ENCODE measurements around the gene OPCML.

OPCML gene

DNA sequence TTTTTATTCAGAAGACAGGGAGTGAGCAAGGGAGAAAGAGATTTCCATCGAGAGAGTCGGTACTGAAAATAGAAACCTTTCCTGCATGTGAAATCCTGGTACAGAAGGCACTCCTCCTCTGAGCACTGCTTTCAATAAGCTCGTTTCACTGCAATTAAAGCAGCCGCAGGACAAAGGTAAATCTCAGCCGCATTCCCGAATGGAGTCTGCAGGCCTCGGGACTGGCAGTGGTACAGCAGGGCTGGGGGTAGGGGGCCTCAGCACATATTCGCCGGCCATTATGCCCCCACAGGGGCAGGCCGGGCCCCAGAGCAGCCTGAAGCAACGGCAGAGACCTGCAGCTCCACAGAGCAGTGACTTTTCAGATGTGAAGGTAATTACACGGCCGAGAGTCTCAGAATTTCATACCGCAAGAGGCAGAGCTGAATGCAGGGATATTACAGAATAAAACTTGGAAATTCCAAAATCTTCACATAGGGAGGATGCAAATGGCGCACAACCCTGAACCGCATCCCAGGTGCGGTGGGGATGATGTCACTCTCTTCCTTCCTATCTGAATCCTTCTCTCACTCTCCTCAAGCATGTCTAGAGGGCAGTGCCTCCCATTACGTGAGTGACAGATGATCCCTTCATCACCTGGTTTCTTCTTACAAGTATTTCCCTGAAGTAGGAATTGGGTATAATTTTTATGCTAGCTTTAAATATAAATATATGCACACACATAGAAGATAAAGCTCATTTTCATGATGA is 622.1 kb downstream of the OPCML start:
- no peak for DNase-seq

DNA sequence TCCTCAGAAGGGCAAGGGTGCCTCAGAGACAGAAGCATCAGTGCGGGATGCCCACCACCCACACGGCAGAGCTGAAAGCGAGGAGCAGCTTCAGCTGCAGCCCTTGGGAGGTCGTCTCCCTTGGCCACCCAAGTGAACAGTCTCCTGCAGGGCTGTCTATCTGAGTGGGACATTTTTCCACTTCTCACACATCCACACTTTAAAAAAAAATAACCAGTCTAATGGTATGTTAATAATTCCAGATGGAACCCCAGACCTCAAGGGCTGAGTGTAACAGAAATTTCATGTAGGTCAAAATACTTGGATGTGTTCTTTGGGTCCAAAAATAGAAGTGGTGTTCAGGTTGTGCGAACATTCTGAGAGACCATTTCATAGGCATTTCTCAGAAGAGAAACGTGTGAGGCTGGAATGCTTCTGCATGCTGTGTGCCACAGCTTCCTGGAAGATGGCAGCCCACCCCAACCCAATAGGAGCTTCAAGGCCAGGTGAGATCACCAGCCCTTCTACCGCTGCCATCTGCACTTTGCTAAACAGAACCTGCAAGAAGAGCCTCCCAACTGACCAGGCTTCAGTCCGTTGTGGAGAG is 623.2 kb downstream of the OPCML start:
- DNase-seq = no peak

- DNase-seq = no peak
Observed at GRCh38 chr11:132908414-132908810, 623.9 kb downstream of the OPCML start.

DNA sequence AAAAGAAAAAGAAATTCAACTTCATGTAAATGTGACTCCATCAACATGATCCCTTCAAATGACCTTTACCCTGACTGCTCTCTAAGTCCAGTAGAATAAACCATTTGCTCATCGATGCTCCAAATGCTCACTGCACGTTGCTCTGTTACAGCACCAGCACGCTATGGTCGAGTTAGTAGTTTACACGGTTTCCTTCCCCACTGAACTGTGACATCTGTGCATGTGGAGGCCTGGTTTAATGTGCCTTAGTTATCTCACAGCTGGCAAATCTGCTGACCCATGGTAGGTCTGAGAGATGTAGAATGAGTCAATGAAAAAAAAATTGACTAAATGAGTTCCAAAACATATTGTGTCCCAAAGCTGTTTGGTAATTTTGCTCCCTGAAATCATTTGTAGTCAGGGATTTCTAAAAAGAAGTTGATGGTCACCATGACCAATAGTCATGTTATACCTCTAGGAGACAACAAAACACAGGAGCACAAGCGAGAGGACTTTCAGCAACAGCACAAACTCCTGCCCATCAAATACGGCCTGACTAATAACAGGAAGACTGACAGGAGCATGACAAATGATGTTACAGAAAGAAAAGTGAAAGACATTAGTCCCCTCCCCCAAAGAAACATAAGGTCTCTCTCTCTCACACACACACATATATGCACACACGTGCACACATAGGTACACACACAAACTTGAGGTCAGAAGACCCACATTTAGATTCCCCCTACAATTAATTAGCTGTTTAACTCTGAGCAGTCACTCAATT is 624.5 kb downstream of the OPCML start:
- DNase-seq = no peak

- peak; percentile 54 for DNase-seq
Observed at GRCh38 chr11:132904607-132905006, 627.7 kb downstream of the OPCML start.

GRCh38 chr11:132904091-132904490 is 628.2 kb downstream of the OPCML start:
- DNase-seq = no peak

DNA sequence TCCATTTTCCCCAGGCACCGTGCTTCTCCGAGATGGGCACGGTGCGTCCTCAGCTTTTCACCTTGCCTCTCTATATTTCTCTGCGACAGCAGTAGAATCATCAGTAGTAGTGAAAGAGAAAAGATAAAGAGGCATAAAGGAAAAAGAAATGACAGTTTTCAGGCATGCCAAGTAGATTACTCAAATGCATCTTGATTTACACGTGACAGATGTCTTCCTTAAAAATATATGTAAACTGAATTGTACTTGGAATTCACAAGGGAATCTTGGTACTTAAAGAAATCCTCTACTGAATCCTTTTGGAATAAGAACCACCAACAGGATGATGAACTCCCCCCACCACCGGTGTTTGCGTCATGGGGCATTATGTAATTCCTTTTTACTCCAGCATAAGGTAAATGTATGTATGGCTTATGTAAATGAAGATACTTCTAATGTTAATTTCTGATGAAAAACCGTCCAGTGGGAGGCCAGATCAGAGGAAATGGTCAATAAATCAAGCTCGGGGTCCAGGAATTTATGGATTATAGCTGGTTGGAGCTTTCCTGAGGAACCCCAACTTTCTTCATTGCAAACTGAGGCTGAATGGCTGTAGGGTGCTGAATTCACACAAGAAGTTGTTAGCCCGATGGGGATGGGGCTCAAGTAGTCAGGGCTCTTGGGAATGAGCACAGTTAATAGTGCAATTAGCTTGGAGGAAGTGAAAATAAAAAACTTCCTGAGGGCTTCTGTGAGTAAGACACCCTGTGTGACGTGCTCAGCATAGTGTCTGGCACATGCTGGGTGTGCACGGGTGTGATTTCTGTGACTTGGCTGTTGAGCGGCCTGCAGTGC is 630.4 kb downstream of the OPCML start:
- no peak for DNase-seq

GRCh38 chr11:132898676-132899075 is 633.6 kb downstream of the OPCML start:
- no peak for DNase-seq

DNA sequence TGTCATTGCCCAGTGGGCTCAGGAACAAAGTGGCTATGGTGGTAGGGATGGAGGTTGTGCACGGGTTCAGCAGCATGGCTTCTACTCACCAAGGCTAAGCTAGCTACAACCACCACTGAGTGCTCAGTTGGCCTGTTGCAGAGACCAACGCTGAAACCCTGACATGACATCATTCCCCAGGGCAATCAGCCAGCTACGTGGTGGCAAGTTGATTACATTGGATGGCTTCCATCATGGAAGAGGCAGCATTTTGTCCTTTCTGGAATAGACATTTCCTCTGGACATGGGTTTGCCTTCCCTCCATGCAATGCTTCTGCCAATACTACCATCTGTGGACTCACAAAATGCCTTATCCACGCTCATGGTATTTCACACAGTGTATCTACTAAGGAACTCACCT is 634.3 kb downstream of the OPCML start:
- DNase-seq = no peak

DNA sequence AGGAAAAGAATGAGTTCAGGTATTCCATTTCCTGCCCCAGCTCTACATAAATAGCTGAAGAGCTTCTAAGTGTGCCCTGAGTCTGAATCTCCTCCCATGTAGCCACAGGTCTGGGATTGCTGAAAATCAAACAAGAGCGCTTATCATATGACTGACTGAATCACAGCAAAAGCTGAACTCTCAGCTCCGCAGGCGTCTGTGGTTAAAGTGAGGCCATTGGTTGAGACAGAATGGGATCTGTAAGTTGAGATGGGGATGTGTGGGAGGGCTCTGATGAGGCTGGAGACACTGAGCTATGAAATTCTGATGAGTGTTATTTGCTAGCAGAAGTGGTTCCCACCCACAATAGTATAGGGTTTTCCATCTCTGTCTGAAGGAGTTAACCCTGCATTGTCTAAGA is 637.0 kb downstream of the OPCML start:
- no peak for DNase-seq

GRCh38 chr11:132894606-132895005 is 637.7 kb downstream of the OPCML start:
- DNase-seq = no peak

DNA sequence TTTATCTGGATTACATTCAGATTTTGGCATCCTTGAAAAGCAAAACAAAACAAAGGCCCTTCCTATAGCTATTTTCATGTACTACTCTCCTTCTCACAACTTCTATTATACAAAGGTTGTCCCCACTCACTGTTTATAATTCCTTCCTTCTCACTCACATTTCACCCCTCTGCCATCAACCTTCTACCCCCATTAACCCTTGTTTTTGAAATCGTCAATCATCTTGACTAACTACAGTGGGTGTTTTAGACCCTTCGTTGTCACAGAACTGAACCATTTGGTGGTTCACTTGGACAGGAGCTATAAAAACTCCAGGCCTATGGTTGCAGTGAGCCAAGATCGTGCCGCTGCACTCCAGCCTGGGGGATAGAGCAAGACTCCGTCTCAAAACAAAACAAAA is 639.4 kb downstream of the OPCML start:
- DNase-seq = no peak

DNA sequence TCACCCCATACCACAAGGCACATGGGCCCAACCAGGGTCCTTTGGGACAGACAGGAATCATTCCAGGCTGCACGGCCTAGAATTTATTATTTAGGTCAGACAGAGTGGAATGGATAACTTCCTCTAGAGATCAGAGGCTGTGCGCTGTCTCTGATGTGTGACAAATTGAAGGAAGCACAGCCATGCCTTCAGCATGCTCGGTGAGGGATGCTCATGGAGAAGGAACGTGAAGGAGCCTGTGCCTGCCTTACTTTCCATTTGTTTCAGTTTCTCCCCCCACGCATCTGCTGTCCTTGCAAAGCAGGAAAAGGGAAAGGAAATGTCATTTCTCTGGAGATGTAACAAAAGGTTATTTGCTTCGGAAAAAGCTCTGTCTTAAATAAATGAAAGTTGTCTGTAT is 644.1 kb downstream of the OPCML start:
- DNase-seq = no peak

GRCh38 chr11:132886335-132886734 is 646.0 kb downstream of the OPCML start:
- DNase-seq = no peak

DNA sequence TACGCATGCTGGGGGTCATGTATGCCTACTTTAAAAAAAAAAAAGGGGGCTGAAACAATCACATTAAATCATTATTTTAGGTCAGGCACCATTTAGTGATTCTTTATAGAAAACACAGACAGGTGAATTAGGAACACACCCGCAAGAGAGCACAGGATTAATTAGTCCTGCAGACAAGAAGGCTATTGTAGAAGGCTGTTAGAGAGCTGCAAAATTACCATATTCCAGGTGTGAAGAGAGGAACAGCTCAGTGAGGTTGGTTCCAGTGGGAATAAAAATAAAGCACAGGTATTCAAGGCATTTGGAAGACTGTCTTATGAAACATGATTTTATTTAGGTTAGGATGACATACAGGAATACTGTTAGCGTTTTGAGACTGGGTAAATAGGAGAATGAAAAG is 649.1 kb downstream of the OPCML start:
- DNase-seq = no peak

DNA sequence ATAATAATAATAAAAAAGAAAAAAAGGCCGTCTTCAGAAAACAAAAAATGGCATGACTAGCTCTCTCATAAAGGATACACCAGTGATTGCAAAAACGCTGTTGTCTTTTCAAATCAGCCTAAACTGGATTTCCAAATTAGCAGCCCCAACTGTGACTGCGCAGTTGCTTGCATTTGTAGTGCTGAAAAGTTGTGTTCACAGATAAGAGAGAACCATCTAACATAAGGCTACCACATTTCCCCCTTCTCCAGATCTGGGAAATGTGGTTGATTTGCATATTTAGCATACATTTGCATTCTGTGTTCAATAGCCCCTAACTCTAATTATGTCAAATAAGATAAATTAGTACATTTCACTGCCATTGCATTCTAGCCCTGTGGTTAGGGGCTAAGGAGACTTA is 650.7 kb downstream of the OPCML start:
- DNase-seq = no peak

GRCh38 chr11:132878111-132878510 is 654.2 kb downstream of the OPCML start:
- DNase-seq = no peak

GRCh38 chr11:132876705-132877104 is 655.6 kb downstream of the OPCML start:
- DNase-seq = no peak

DNA sequence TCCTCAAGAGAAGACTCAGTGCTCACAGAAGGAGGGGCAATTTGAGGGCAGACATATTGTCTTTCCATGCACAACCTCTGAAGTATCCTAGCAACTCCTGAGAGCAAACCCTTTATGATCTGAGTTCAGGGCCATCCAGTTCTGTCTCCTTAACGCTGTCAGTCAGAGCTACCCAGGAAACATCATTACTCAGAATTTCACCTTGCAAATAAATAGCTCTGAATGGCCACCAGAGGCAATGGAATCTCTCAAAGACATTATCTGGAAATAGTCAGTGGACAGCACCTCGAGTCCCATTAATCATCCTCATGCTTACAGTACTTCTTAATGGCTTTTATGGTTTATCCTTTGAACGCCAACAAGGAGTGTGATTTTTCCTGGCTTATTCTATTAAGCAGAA is 656.1 kb downstream of the OPCML start:
- DNase-seq = no peak

- DNase-seq = no peak
Observed at GRCh38 chr11:132874638-132875037, 657.7 kb downstream of the OPCML start.

- peak; percentile 34 for DNase-seq
Observed at GRCh38 chr11:132873841-132874240, 658.5 kb downstream of the OPCML start.

GRCh38 chr11:132872211-132872610 is 660.1 kb downstream of the OPCML start:
- DNase-seq = no peak
